Suprapubic skin (tissue), 4 donors: ENCODE measurements around the gene MAD1L1. TPM values are rescaled to one million over a fixed set of nuclear protein-coding genes. Genes with fewer than 3 reads are reported as not detected.
"Not testable (repeated sequence)": the region's sequence is repeated elsewhere in the genome, so short reads cannot be mapped to it uniquely, and the experiment has no call there.

Experiments used
- DNase-seq, 2 donors: peaks; one replicate each; pipeline ENCODE4 v3.0.0-alpha.2; 2019; ENCODE audit warnings: low spot score in 2 of 2
- H3K27ac ChIP-seq: fragments of 200-600 bp; sonication (generic); one replicate; pipeline ENCODE4 v1.5.1; 2019
- H3K27me3 ChIP-seq: fragments of 200-600 bp; sonication (generic); one replicate; pipeline ENCODE4 v1.5.1; 2019
- H3K36me3 ChIP-seq: fragments of 200-600 bp; sonication (generic); one replicate; pipeline ENCODE4 v1.5.1; 2019
- H3K4me1 ChIP-seq: fragments of 200-600 bp; sonication (generic); one replicate; pipeline ENCODE4 v1.5.1; 2019
- H3K4me3 ChIP-seq: fragments of 200-600 bp; sonication (generic); one replicate; pipeline ENCODE4 v1.5.1; 2019; ENCODE audit warnings: mild to moderate bottlenecking
- H3K9me3 ChIP-seq: fragments of 200-600 bp; sonication (generic); one replicate; pipeline ENCODE4 v1.5.1; 2019
- EP300 ChIP-seq: sonication (generic); formaldehyde crosslinking; IDR thresholded peaks from one replicate; pipeline ENCODE4 v1.6.1; 2017; ENCODE audit warnings: antibody characterized with exemption
- POLR2A ChIP-seq, 2 donors: fragments of 450-650 bp; IDR thresholded peaks; one replicate each; pipeline ENCODE4 v1.6.1; 2017; ENCODE audit warnings: antibody characterized with exemption in 2 of 2, mild to moderate bottlenecking in 2 of 2, moderate library complexity in 2 of 2
- POLR2AphosphoS5 ChIP-seq, 3 donors: sonication (generic); formaldehyde crosslinking; IDR thresholded peaks; one replicate each; pipeline ENCODE4 v1.6.1; 2017; ENCODE audit warnings: antibody characterized with exemption in 3 of 3
- WGBS: methylation state at CpG from one replicate; pipeline ENCODE4 v1.1.5; 2018; 5-methylcytosine and 5-hydroxymethylcytosine counted together
- total RNA-seq, 4 donors: library from RNA; depleted of rRNA; stranded (reverse); fragments of >200 nt; gene quantifications; one replicate each; pipeline ENCODE4 v1.1.0, GENCODE V29; 2016
- TF ChIP-seq, protein P1 (sequence below), 2 donors: fragments of 200-600 bp in 1 of 2; fragments of 450-650 bp in 1 of 2; sonication (generic) in 1 of 2; IDR thresholded peaks; one replicate each; pipeline ENCODE4 v1.5.1; 2016 to 2019; ENCODE audit warnings: antibody characterized with exemption in 2 of 2, mild to moderate bottlenecking in 1 of 2, moderate library complexity in 1 of 2

Gene MAD1L1
- total RNA-seq, 4 donors from 2014 or later, result 53.2 to 69.8 (median 62.2) TPM

DNA sequence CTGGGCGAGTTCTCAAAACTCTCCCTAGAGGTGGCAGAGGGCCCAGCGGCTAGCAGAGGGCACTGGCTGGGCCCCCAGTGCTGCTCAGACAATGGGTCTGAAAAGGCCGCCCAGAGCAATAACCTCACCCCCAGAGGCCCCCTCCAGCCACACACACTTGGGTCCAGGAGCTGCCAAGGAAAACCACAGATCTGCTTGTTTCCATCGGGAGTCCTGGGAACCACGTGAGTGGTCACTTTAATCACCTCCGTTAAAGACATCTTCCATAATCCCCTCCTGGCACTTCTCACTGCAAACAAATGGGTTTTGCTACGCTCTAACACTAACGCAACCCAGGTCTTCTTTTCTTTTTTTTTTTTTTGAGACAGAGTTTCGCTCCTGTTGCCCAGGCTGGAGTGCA lies 39.3 kb upstream of the MAD1L1 start:
- TF ChIP-seq POLR2AphosphoS5 (IDR thresholded peaks at IDR 0.05) (no peak), EP300 (no peak), POLR2A (IDR thresholded peaks at IDR 0.05) (no peak)
- TF ChIP-seq, protein P1, sequence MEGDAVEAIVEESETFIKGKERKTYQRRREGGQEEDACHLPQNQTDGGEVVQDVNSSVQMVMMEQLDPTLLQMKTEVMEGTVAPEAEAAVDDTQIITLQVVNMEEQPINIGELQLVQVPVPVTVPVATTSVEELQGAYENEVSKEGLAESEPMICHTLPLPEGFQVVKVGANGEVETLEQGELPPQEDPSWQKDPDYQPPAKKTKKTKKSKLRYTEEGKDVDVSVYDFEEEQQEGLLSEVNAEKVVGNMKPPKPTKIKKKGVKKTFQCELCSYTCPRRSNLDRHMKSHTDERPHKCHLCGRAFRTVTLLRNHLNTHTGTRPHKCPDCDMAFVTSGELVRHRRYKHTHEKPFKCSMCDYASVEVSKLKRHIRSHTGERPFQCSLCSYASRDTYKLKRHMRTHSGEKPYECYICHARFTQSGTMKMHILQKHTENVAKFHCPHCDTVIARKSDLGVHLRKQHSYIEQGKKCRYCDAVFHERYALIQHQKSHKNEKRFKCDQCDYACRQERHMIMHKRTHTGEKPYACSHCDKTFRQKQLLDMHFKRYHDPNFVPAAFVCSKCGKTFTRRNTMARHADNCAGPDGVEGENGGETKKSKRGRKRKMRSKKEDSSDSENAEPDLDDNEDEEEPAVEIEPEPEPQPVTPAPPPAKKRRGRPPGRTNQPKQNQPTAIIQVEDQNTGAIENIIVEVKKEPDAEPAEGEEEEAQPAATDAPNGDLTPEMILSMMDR (IDR thresholded peaks at IDR 0.05), result no peak
- peaks cover 5% of the 10 kb centered on the region for H3K4me1 ChIP-seq
- WGBS, result 87% methylated on average over 8 of the region's 9 CpGs
- no peak overlapping the region for H3K4me3 ChIP-seq
- DNase-seq, result no peak
- H3K27ac ChIP-seq, result no peak overlapping the region
- no peaks in the 10 kb centered on the region for H3K27me3 ChIP-seq
- no peaks in the 10 kb centered on the region for H3K9me3 ChIP-seq
- H3K36me3 ChIP-seq, result peaks cover 48% of the 10 kb centered on the region

DNA sequence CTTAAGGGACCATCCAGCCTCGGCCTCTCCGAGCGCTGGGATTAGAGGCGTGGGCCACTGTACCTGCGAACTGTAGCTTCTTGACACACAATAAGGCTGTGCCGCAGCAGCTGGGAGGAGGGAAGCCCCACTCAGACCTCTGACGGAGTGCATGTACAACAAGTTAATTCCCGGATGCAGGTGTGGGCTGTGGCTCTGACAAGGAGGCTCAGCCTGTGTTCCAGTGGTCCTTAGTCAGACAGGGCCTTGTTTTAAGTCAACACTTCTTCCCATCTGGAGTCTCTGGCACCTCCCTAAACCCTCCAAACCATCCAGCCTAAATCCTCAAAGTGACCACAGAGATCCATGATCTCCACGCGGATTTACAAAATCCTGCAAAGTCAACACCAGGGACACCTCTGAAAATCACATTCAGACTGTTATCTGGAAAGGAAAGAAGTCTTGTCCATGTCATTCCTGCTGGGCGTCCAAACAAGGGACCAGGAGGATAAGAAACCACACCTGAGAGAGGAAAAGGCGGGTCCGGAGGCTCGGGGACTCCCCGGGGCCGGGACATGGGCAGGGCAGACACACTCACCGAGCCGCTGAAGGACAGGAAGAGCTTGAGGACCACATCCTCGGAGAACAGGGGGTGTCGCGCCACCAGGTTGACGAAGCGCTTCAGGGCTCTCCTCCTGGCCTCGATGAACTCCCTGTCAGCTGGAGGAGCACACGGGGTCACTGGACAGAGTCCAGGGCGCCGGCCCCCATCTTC lies 38.7 kb upstream of the MAD1L1 start:
- Histone ChIP-seq H3K36me3 (peaks cover 45% of the 10 kb centered on the region), H3K27me3 (no peaks in the 10 kb centered on the region), H3K4me3 (no peak overlapping the region), H3K27ac (no peak overlapping the region), H3K9me3 (no peaks in the 10 kb centered on the region), H3K4me1 (peaks cover 5% of the 10 kb centered on the region)
- no peak for DNase-seq
- WGBS, result 88% methylated on average over 22 of the region's 27 CpGs
- TF ChIP-seq POLR2AphosphoS5 (IDR thresholded peaks at IDR 0.05) (no peak), POLR2A (IDR thresholded peaks at IDR 0.05) (no peak), EP300 (no peak)
- TF ChIP-seq, protein P1 (IDR thresholded peaks at IDR 0.05), result no peak

DNA sequence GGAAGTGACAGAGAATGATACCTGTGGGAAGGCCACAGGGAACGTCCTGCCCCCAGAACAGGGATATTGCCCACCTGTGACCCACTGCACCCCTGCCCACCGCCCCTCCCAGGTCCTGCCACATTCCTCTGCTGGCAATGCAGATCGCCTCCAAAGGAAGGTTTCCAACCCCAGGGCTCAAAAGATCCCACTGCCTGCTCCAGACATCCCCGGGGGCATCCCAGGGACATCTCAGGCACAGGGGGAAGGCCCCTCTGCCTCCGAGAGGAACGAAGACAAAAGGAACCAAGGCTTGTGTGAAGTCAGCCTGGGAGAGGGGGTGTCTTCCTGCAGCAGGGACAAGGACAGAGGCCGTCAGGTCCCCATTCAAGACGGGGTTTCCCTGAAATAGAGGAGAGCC lies 37.8 kb upstream of the MAD1L1 start:
- TF ChIP-seq EP300 (no peak), POLR2AphosphoS5 (IDR thresholded peaks at IDR 0.05) (no peak), POLR2A (IDR thresholded peaks at IDR 0.05) (no peak)
- TF ChIP-seq, protein P1 (IDR thresholded peaks at IDR 0.05), result no peak
- DNase-seq, result no peak
- Histone ChIP-seq H3K36me3 (peaks cover 40% of the 10 kb centered on the region), H3K9me3 (no peaks in the 10 kb centered on the region), H3K27ac (no peak overlapping the region), H3K4me3 (no peak overlapping the region), H3K27me3 (no peaks in the 10 kb centered on the region), H3K4me1 (peaks cover 5% of the 10 kb centered on the region)
- 77% methylated on average over 8 of the region's 8 CpGs for WGBS

DNA sequence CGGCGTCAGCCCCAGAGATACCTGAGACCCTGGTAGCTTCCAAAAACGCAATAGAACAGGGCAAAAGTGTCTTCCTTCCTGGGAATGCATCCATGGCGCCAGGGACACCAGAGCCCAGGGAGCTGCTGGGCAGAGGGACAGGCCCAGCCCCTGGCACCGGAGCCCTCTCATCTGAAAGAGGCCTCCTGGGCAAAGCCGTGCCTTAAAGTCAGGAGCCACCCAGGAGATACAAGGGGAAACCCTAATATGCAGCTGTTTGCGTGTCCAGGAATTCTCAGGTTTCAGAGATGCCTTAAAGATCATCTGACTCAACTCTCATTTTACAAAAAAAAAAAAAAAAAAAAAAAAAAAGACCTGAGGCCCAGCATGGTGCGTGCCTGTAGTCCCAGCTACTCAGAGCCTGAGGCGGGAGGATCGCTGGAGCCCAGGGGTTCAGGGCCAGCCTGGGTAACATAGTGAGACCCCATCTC lies 37.3 kb upstream of the MAD1L1 start:
- Histone ChIP-seq H3K27ac (no peak overlapping the region), H3K36me3 (peaks cover 38% of the 10 kb centered on the region)

DNA sequence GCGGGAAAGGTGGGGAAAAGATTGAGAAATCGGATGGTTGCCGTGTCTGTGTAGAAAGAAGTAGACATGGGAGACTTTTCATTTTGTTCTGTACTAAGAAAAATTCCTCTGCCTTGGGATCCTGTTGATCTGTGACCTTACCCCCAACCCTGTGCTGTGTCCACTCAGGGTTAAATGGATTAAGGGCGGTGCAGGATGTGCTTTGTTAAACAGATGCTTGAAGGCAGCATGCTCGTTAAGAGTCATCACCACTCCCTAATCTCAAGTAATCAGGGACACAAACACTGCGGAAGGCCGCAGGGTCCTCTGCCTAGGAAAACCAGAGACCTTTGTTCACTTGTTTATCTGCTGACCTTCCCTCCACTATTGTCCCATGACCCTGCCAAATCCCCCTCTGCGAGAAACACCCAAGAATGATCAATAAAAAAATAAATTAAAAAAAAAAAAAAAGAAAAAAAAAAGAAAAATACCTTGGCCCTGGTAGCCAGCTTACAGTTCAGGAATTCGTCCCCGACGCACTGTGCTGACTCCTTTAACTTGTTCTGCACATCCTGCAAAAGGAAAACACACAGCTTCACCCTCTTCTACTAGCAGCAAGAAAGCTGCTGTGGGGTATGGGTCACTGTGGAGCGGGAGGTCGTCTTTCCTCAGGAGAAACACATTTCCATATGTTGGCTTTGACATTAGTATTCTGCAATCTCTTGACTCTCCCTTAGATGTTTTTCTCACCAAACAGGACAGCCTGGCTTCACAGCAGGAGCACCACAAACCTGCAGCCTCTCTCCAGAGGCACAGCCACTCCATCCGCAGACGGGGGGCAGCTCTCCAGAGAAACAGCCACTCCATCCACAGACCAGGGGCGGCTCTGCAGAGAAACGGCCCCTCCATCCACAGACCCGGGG lies 36.6 kb upstream of the MAD1L1 start:
- not testable (repeated sequence) for H3K4me1 ChIP-seq, DNase-seq, H3K27ac ChIP-seq, H3K4me3 ChIP-seq, H3K27me3 ChIP-seq, H3K9me3 ChIP-seq
- peaks cover 38% of the 10 kb centered on the region for H3K36me3 ChIP-seq
- WGBS, result 54% methylated on average over 13 of the region's 18 CpGs

More for the DNA sequence above, 37.3 kb upstream of the MAD1L1 start:
- no peak for TF ChIP-seq POLR2AphosphoS5 (IDR thresholded peaks at IDR 0.05)
- no peak for TF ChIP-seq POLR2A (IDR thresholded peaks at IDR 0.05)
- no peak for TF ChIP-seq EP300
- TF ChIP-seq, protein P1 (IDR thresholded peaks at IDR 0.05), result no peak
- no peaks in the 10 kb centered on the region for H3K27me3 ChIP-seq
- 80% methylated on average over 8 of the region's 10 CpGs for WGBS
- peaks cover 5% of the 10 kb centered on the region for H3K4me1 ChIP-seq
- no peak overlapping the region for H3K4me3 ChIP-seq
- no peaks in the 10 kb centered on the region for H3K9me3 ChIP-seq
- DNase-seq, result no peak
